HG03575 (cell line): ENCODE measurements around the gene GNPTAB.

Experiments
- ATAC-seq: cut with Tn5 transposase; IDR thresholded peaks from one replicate; pipeline ENCODE4 v1.9.1; 2021; ENCODE audit not compliant: unreplicated experiment, insufficient number of reproducible peaks, low FRiP score; ENCODE audit errors: extremely low read depth

The GNPTAB gene

DNA sequence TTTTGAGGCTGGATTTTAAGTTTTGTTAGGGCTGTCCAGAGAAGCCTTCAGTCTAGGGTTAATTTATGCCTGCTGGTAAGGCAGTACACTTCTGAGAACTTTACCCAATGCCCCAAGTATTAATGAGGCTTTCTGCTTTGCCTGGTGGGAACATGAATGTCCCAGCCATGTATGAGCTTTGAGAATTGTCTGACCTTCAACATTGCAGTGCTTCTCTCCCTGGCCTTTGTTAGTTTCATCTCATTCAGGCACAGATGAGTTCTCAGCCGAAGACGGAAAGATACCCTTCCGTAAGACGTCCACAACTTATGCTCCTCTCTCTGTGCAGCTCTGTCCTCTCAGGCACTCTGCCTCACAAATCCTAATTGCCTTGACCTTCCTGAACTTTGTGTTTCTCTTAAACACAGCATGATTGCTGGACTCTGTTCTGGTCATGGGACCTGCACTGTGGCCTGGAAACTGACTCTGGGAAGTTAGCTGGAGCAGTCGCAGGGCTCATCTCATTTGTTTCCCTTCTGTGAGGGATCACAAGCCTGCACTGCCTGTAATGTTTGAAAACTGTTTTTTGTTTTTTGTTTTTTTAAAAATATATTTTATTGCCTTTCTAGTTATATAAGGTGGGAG, 117.6 kb downstream of the GNPTAB start:
- no peak for ATAC-seq

DNA sequence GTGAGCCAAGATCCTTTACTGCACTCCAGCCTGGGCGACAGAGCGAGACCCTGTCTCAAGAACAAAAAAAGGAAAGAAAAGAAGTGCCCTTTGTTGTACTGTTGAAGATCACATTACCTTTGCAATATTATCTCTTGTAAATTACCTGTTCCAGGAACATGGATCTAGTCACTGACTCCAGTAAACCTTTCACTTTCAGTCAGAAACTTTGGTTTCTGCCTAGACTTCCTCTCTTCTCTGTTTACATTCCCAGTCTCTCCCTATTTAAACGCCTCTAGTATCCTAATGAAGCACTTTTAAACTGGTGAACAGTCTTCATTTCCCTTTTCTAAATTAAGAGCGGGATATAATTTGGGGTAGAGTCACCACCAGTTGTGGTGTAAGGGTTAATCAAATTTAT, 120.5 kb downstream of the GNPTAB start:
- no peak for ATAC-seq

- no peak for ATAC-seq
Measured at GRCh38 chr12:101707131-101707782, 123.5 kb downstream of the GNPTAB start.

DNA sequence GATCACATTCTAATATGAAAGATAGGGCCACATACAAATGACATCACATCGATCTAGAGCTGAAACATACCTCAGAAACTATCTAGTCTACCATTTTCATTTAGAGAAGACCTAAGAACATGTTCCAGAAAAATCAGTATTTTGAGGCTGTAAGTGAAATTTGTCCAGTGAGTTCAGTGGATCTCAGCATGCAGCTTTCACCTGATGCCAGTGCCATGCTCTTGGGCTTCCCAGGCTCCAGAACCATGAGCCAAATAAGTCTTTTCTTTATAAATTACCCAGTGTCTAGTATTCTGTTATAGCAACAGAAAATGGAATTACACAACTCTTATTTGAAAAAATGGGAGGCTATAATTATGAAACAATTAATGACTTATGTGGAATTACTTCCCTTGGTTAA, 124.4 kb downstream of the GNPTAB start:
- ATAC-seq = no peak

GRCh38 chr12:101703487-101703886, 127.3 kb downstream of the GNPTAB start:
- no peak for ATAC-seq

DNA sequence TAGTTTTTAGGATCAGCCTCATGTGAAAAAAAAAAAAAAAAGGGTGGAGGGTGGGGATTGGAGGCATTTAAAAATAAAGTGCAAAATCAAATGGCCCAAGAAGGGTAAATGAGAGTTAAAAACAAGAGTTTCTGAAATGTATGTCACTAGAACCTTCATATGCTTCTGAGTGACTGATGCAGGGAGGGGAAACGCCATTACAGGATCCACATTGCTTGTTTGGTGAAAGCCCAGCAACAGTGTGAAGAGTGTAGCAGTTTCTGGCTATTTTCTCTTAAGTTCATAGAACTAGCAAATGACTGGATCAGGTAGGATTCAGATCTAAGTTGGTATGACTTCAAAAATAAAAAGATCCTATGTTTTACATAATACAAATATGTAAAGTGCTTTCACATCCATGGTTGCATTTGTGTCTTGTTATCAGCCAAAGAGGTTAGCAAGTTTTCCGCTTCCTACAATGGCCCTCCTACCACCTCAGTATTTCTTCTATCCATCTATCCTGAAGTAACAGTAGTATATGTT, 130.4 kb downstream of the GNPTAB start:
- ATAC-seq = no peak

DNA sequence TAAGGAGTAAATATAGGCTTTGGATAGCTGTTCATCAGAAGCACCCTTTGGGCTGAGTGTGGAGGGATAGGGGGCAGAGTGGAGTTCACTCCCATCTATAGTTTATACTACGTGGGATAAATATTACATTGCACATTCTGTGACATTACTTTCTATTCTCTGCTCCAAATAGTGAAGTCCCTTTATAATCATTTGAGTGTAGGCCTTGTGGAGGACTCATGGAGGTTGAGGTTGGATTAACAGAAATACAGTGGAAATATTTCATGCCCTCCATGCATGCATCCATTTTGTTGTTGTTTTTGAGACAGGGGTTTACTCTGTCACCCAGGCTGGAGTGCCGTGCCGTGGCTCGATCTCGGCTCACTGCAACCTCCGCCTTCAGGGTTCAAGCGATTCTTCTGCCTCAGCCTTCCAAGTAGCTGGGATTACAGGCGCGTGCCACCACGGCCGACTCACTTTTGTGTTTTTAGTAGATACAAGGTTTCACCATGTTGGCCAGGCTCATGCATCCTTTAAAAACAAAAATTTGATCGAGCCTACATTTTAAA, 131.9 kb downstream of the GNPTAB start:
- no peak for ATAC-seq

DNA sequence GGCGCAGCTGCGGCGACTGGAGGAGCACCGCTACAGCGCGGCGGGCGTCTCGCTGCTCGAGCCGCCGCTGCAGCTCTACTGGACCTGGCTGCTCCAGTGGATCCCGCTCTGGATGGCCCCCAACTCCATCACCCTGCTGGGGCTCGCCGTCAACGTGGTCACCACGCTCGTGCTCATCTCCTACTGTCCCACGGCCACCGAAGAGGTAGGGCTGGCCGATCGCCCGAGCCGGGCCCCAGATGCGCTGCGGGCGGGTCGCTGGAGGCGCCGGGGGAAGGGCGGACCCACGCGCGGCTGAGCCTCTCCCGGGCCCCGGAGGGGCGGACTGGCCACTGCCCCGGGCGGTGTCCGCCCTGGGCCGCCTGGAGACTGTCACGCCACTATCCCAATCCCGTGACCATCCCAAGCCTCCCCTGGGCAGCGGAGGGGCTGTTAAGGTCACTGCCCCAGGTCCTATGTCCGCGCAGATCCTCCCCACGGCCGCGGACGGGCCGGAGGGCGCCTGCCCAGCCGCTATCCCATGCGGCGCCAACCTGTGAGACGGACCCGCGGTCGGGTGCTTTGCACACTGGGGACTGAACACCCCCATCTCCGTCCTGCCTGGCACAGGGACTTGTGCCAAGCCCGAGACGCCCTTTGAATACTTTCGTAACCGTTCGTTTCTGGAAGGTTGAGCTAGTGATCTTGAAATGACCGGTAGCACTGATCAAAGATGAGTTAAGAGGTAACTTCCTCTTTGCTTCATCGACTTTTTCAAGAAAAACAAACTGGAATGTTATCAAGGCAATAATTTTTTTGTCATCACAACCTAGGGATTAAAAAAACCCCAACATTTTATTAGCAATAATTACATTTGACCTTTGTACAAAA, 132.6 kb downstream of the GNPTAB start:
- no peak for ATAC-seq

- no peak for ATAC-seq
Measured at GRCh38 chr12:101697197-101697929, 133.4 kb downstream of the GNPTAB start, which contains the start of gene CHPT1. Gene CHPT1, plus strand, starts transcription at chr12:101697640. Its CDS starts 222 bp downstream, at chr12:101697862.

DNA sequence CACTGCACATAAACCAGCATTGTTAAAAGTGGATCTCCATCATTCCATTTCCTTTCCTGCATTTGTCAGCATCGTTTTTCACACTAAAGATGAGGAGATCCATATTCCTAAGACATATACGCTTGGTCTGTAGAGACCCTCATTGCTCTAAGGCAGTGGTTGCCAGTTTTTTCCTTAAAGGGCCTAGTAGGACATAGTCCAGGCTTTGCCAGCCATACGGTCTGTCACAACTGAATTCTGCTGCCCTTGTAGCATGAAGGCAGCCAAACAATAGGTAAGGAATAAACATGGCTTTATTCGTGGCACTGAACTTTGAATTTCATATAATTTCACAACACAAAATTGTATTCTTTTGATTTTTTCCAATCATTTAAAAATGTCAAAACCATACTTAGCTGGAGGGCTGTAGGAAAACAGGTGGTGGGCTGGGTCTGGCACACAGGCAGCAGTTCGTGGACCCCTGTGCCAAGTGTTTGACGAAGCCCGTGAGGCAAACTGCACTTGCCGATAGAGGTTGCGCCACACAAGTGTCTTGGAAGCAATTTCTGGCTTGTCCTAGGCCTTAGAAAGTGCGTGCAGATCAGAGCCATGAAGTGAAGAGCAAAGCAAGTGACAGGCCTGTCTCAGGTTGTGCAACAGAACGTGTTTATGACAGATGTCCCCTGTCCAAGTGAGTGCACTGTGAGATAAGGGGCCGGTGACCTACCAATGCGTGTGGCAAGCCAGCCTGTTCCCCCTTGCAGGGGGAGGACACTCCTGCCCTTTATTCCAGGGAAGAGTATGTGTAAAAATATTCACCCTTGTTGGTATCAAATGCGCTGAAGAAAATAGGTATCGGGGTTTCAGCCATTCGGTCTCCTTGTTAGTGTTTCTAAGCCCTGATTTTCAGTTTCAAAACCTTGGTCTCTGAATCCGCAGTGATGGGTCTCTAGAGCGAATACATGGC, 134.2 kb downstream of the GNPTAB start:
- no peak for ATAC-seq

DNA sequence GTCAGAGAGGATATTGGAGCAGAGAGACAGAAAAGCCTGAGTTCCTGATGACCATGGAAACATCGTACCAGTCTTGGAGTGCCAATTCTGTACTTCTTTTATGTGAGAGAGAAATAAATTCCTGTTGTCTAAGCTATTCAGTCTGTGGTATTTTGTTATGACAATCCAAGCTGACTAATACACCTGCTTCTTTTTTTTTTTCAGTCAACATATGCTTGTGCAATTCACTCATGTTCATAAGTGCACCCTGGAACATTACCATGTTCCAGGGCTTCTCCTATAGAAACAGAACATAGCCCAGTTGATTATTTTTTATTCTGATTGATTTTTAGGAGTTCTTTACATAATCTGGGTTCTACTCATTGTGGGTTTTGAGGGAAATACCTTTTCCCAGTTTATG, 135.1 kb downstream of the GNPTAB start:
- ATAC-seq = no peak
